Mucosa of stomach (tissue), 1 donor: Measurements from ENCODE around the gene OR4D2.

Source experiments
- H3K27me3 ChIP-seq: one replicate; pipeline ENCODE4 v1.7.0; 2013; ENCODE audit warnings: mild to moderate bottlenecking, low read length; ENCODE audit not compliant: control insufficient read depth, insufficient read depth
- H3K36me3 ChIP-seq: one replicate; pipeline ENCODE4 v1.7.0; 2013; ENCODE audit warnings: low read length; ENCODE audit not compliant: control insufficient read depth, insufficient read depth
- H3K4me1 ChIP-seq: one replicate; pipeline ENCODE4 v1.7.0; 2013; ENCODE audit warnings: mild to moderate bottlenecking, low read length; ENCODE audit not compliant: control insufficient read depth, insufficient read depth
- H3K4me3 ChIP-seq: one replicate; pipeline ENCODE4 v1.7.0; 2013; ENCODE audit warnings: low read length
- H3K9ac ChIP-seq: one replicate; pipeline ENCODE4 v1.7.0; 2013; ENCODE audit warnings: mild to moderate bottlenecking, low read length, moderate library complexity
- H3K9me3 ChIP-seq: one replicate; pipeline ENCODE4 v1.7.0; 2013; ENCODE audit warnings: mild to moderate bottlenecking, low read length, moderate library complexity; ENCODE audit not compliant: control insufficient read depth
- donor health status: Pancreatic carcinoma.

The OR4D2 gene

DNA sequence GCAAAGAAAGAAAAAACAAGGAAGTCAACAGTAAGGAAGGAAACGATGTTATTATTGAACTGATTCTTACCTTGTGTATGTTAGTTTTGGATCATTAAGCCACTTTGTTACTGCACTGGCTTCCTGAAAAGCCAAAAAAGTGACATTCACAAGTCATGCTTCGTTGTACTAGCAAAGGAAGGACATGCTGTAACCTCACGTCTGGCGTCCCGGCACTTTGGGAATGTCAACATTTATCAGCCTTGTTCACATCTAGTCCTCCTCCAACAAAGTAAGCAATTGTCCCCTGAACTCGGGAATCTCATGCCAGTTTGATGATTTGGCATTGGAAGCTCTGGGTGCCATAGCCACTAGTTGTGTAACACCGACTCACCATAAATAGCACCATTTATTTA lies 53.0 kb downstream of the OR4D2 start:
- Histone ChIP-seq H3K4me1 (peaks cover 7% of the 10 kb centered on the region), H3K4me3 (peak overlapping the region; percentile 83), H3K36me3 (no peaks in the 10 kb centered on the region), H3K27me3 (no peaks in the 10 kb centered on the region), H3K9ac (peak overlapping the region; percentile 29), H3K9me3 (no peaks in the 10 kb centered on the region)
